ENCODE results near the gene SMARCAD1.
"Not testable (repeated sequence)": the region's sequence is repeated elsewhere in the genome, so short reads cannot be mapped to it uniquely, and the experiment has no call there.

SMARCAD1 gene

DNA sequence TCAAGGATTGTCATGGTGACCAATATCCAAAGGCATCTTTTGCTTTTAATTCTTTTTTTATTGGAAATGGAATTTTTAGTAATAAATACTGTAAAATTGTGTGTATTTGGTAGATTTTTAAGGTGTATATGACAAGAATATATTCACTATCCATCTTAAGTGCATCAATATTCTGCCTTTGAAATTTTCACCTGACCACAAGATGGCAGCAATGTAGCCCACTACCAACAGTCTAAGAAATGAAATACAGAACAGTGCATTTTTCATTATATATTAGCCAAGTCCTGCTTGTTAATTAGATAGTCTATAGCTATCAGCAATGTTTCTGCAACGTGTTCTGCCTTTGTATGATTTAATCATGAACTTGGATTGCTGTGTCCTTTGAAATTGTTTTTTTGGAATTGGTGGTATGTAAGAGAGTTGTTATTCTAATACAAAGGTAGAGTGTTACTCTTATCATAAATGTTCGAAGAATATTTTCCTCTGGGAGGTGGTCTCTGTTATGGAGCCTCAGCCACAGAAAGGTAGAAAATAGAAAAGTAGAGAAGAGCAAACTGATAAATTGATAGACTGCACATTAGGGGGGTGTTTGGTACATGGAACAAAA, 96.8 kb downstream of the SMARCAD1 start:
- peak; percentile 25 for DNase-seq

GRCh38 chr4:94305466-94306225, 98.0 kb downstream of the SMARCAD1 start:
- no peak for DNase-seq

DNA sequence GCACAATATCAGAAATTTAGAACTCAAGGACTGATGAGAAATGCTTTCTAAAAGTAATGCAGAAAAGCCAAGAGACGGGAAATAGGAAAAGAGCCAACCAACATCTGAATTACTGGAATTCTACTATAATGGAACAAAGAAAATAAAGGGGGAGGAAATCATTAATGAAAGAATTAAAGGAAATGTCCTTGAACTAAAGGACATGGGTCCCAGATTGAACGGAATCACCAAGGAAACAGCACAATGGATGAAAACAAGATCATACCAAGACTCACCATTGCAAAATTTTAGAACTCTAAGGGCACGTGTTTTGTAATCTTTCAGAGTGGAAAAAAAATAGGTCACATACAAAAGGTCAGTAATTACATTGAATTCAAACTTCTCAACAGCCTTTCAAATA, 99.0 kb downstream of the SMARCAD1 start:
- no peak for DNase-seq

GRCh38 chr4:94307231-94307871, 99.7 kb downstream of the SMARCAD1 start:
- DNase-seq, result no peak

DNA sequence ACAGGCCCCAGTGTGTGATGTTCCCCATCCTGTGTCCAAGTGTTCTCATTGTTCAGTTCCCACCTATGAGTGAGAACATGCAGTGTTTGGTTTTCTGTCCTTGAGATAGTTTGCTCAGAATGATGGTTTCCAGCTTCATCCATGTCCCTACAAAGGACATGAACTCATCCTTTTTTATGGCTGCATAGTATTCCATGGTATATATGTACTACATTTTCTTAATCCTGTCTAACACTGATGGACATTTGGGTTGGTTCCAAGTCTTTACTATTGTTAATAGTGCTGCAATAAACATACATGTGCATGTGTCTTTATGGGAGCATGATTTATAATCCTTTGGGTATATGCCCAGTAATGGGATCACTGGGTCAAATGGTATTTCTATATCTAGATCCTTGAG, 112.3 kb downstream of the SMARCAD1 start:
- not testable (repeated sequence) for DNase-seq

GRCh38 chr4:94325835-94326234, 118.2 kb downstream of the SMARCAD1 start:
- DNase-seq, result no peak

GRCh38 chr4:94329933-94330332, 122.3 kb downstream of the SMARCAD1 start:
- no peak for DNase-seq

- no peak for DNase-seq
These were observed 125.4 kb downstream of the SMARCAD1 start for GRCh38 chr4:94332983-94333590.

GRCh38 chr4:94333866-94334265, 126.2 kb downstream of the SMARCAD1 start:
- DNase-seq, result no peak

DNA sequence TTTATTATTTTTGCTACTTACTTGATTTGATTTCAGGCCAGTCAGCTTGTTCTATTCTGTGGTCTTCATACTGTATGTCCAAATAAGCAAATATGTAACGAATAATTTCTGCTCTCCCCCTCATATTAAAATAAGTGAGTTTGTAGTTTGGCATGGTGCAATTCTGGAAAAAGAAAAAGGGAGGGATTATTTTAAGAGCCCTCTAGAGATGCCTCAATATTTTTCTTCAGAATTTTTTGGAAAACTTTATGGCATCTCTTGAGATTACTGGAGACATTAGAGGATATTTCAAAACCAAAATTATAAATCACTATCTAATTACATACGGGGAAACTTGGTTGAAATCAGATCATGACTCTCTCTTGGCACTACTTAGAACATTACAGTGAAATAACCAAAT, 126.8 kb downstream of the SMARCAD1 start:
- no peak for DNase-seq

DNA sequence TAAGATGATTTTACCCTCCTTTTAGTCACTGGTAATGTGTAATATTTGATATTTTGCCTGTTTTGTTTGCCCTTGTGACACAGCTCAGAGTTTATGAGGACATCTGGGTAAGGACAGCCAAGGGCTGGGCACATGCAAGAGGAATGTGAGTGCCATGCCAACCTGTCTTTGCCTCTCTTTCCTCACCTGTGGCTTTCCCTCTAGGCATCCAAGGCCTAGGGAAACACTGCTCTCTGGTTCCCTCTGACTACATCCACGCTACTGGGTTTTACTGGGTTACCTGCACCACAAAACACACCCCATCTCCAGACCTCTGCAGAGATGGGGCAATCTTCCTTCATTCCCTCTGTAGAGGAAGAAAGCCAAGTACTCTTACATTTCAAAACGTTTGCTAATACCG, 127.3 kb downstream of the SMARCAD1 start:
- DNase-seq, result no peak

- no peak for DNase-seq
These were observed 128.6 kb downstream of the SMARCAD1 start for GRCh38 chr4:94336303-94336702.

- not testable (repeated sequence) for DNase-seq
These were observed 129.1 kb downstream of the SMARCAD1 start for GRCh38 chr4:94336791-94337190.

- peak; percentile 6 for DNase-seq
These were observed 131.2 kb downstream of the SMARCAD1 start for GRCh38 chr4:94338681-94339351.

GRCh38 chr4:94339779-94340178, 132.1 kb downstream of the SMARCAD1 start:
- peak; percentile 29 for DNase-seq

Data from CD4-positive, alpha-beta T cell treated with Interleukin-21 for 1 hour (primary cell).